Heart right ventricle (tissue), 16 donors: ENCODE measurements around the gene ATF7. TPM values are rescaled to one million over a fixed set of nuclear protein-coding genes. Genes with fewer than 3 reads are reported as not detected.
A peak's percentile ranks its signal among the peaks of the same experiment; 100 is the strongest.

ENCODE experiments used
- ATAC-seq, 8 donors: fragments of 200-7000 bp; cut with Tn5 transposase; one replicate each; pipeline ENCODE4 v1.9.1; 2020; ENCODE audit warnings: mild to moderate bottlenecking in 8 of 8, moderate library complexity in 8 of 8, moderate number of reproducible peaks in 1 of 8
- DNase-seq, 2 donors: peaks; one replicate each; pipeline ENCODE4 v3.0.0-alpha.2; 2020
- H3K27ac ChIP-seq, 10 donors: fragments of 200-600 bp; sonication (generic) in 2 of 10; one replicate each; pipeline versions ENCODE4 v1.5.0 to v1.8.0; 2020 to 2022; ENCODE audit warnings: mild to moderate bottlenecking in 3 of 10
- H3K27me3 ChIP-seq, 7 donors: fragments of 200-600 bp; one replicate each; pipeline ENCODE4 v1.8.0; 2021 to 2022; ENCODE audit warnings: mild to moderate bottlenecking in 2 of 7
- H3K36me3 ChIP-seq, 9 donors: fragments of 200-600 bp; sonication (generic) in 1 of 9; one replicate each; pipeline versions ENCODE4 v1.5.0 to v1.8.0; 2020 to 2022; ENCODE audit warnings: mild to moderate bottlenecking in 2 of 9
- H3K4me1 ChIP-seq, 9 donors: fragments of 200-600 bp; sonication (generic) in 1 of 9; one replicate each; pipeline versions ENCODE4 v1.5.0 to v1.8.0; 2020 to 2022; ENCODE audit warnings: mild to moderate bottlenecking in 4 of 9
- H3K4me3 ChIP-seq, 10 donors: fragments of 200-600 bp; sonication (generic) in 2 of 10; one replicate each; pipeline versions ENCODE4 v1.5.0 to v1.8.0; 2020 to 2022; ENCODE audit warnings: mild to moderate bottlenecking in 7 of 10, moderate library complexity in 2 of 10
- H3K9me3 ChIP-seq, 11 donors: fragments of 200-600 bp in 10 of 11; sonication (generic) in 2 of 11; one replicate each; pipeline versions ENCODE4 v1.5.0 to v1.8.0; 2013 to 2022; ENCODE audit warnings: mild to moderate bottlenecking in 2 of 11, control low read depth in 1 of 11, moderate library complexity in 1 of 11
- CTCF ChIP-seq, 9 donors: fragments of 200-600 bp; sonication (generic) in 2 of 9; IDR thresholded peaks; one replicate each; pipeline versions ENCODE4 v1.5.0 to v1.8.0; 2021 to 2022; ENCODE audit warnings: antibody characterized with exemption in 9 of 9, mild to moderate bottlenecking in 5 of 9, moderate library complexity in 1 of 9
- WGBS, 2 donors: extraction: QIAGEN DNeasy Blood & Tissue Kit; methylation state at CpG; one replicate each; pipeline ENCODE4 v1.1.7; 2013; ENCODE audit warnings: inconsistent platforms in 1 of 2; 5-methylcytosine and 5-hydroxymethylcytosine counted together
- intact Hi-C, 10 donors: fragments of 100-400 bp; cut with DNase I; formaldehyde crosslinking; loops; one replicate each; pipeline versions ENCODE4 v1.11.1 to v1.14.2; 2022
- polyA plus RNA-seq, 2 donors: library from polyadenylated mRNA; stranded (reverse); fragments of 200-250 nt; gene quantifications; one replicate each; pipeline ENCODE4 v1.2.3, GENCODE V29; 2013
- total RNA-seq, 10 donors: library from RNA; stranded (reverse); fragmentation: NEBNext Ultra II Directional in 3 of 10; extraction: Animal tissue kit (Norgen Biotek cat#: 25700) in 3 of 10; gene quantifications; one replicate each; pipeline versions ENCODE4 v1.2.1 to v1.2.4, GENCODE V29; 2021 to 2023
- donor health status: Arrhythmogenic right ventricular cardiomyopathy.
- donor health status: ischemic (EF 13 %, LVEDD 7.1; RV severe dilation, severe dysfunction).
- donor health status: healthy with polysubstance abuse.
- donor health status: DM: no; HTN: yes; CAD: no.
- donor health status: DM: no; HTN: no; CAD: no.
- donor health status: ischemic (EF 25% LVEDD 6.9; RV normal size, moderate dysfunction).
- donor health status: ischemic (EF 25% LVEDD 5.7; RV mildly dilated, moderate dysfunction).
- donor health status: healthy.
- donor health status: DM: yes; HTN: yes; CAD: no.
- donor health status: Ischemic cardiomyopathy.
- donor health status: ischemic (EF 35%, LVEDD 5.7; RV mildly dilated, moderate dysfunction).
- donor health status: nonischemic (EF 11% LVEDD 7.7; RV severe dilation, severe dysfunction).
- donor health status: DM: yes; HTN: yes; CAD: no.
- donor health status: PGD.
- donor health status: ischemic (EF 29% LVEDD 5.4; RV normal size, mild dysfunction).
- donor health status: nonischemic (EF 23%, LVEDD 6.1; RV moderate dilation, normal function).

Gene ATF7
- total and polyA plus RNA-seq, 12 donors = 12.6 to 47.8 (median 33.7) TPM

- H3K36me3 ChIP-seq = peaks cover 0 to 90% (median 33%) of the 10 kb centered on the region in 9 donors
- H3K27me3 ChIP-seq = no peaks in the 10 kb centered on the region
- peak; percentile 86 to 96 (median 93) for TF ChIP-seq CTCF (IDR thresholded peaks at IDR 0.05)
- WGBS, 2 donors = 28 to 29% methylated on average over 7 of the region's 7 CpGs
- DNase-seq = peak; percentile 86 to 88
- intact Hi-C loops = loop anchor here (1.0 to 10.0 kb wide), 10 partner anchors 54 to 186 kb away; partner anchors contain the start of genes AAAS (in 2 of the 10), AMHR2 (in 2 of the 10), PCBP2 (in 2 of the 10) and PRR13 (in 1 of the 10)
- no peaks in the 10 kb centered on the region for H3K9me3 ChIP-seq
- ATAC-seq = peak; percentile 77 to 91 (median 89)
- H3K27ac ChIP-seq = peak overlapping the region in 9 of 10 donors; percentile 17 to 74 (median 44)
- no peak overlapping the region for H3K4me3 ChIP-seq
- peaks cover 0 to 14% (median 10%) of the 10 kb centered on the region in 9 donors for H3K4me1 ChIP-seq
Measured at GRCh38 chr12:53508534-53509170, 117.5 kb downstream of the ATF7 start.

- Histone ChIP-seq H3K27ac (no peak overlapping the region), H3K36me3 (peaks cover 0 to 84% (median 23%) of the 10 kb centered on the region in 9 donors), H3K4me3 (no peak overlapping the region), H3K9me3 (no peaks in the 10 kb centered on the region), H3K4me1 (peaks cover 5 to 25% (median 17%) of the 10 kb centered on the region in 9 donors), H3K27me3 (no peaks in the 10 kb centered on the region)
- 87 to 93% methylated on average over 4 of the region's 4 CpGs for WGBS, 2 donors
- TF ChIP-seq CTCF (IDR thresholded peaks at IDR 0.05) = no peak
- ATAC-seq (no peak), DNase-seq (no peak)
- intact Hi-C loops = loop anchor here in 7 of 10 donors (5.0 to 10.0 kb wide), 8 partner anchors 53 to 185 kb away; partner anchors contain the start of genes AAAS (in 2 of the 7), AMHR2 (in 2 of the 7), PCBP2 (in 2 of the 7) and PRR13 (in 1 of the 7)
Measured at GRCh38 chr12:53507603-53507885, 118.6 kb downstream of the ATF7 start.

GRCh38 chr12:53506881-53507602, 119.1 kb downstream of the ATF7 start, which contains the start of gene NPFF:
Gene NPFF (minus strand): TSS chr12:53507484. CDS start chr12:53507474, 10 bp downstream.
- Histone ChIP-seq H3K4me1 (peaks cover 10 to 30% (median 22%) of the 10 kb centered on the region in 9 donors), H3K27ac (peak within 1 kb of the TSS in 3 of 10 donors; percentile 44 to 74 (median 59)), H3K9me3 (no peaks in the 10 kb centered on the region), H3K4me3 (no peak within 1 kb of the TSS), H3K36me3 (peaks cover 0 to 79% (median 18%) of the 10 kb centered on the region in 9 donors), H3K27me3 (no peaks in the 10 kb centered on the region)
- 88% methylated on average over 9 of the region's 9 CpGs for WGBS, 2 donors
- DNase-seq (no peak), ATAC-seq (no peak)
- TF ChIP-seq CTCF (IDR thresholded peaks at IDR 0.05) = no peak
- intact Hi-C loops = loop anchor here in 7 of 10 donors (5.0 to 10.0 kb wide), 8 partner anchors 52 to 185 kb away; partner anchors contain the start of genes AAAS (in 2 of the 7), AMHR2 (in 2 of the 7), PCBP2 (in 2 of the 7) and PRR13 (in 1 of the 7)

- DNase-seq (no peak), ATAC-seq (no peak)
- peaks cover 15 to 36% (median 28%) of the 10 kb centered on the region in 9 donors for H3K4me1 ChIP-seq
- H3K27me3 ChIP-seq = no peaks in the 10 kb centered on the region
- H3K9me3 ChIP-seq = no peaks in the 10 kb centered on the region
- no peak overlapping the region for H3K4me3 ChIP-seq
- intact Hi-C loops = loop anchor here in 7 of 10 donors (5.0 to 10.0 kb wide), 8 partner anchors 52 to 184 kb away; partner anchors contain the start of genes AAAS (in 2 of the 7), AMHR2 (in 2 of the 7), PCBP2 (in 2 of the 7) and PRR13 (in 1 of the 7)
- peaks cover 0 to 73% (median 15%) of the 10 kb centered on the region in 9 donors for H3K36me3 ChIP-seq
- no peak for TF ChIP-seq CTCF (IDR thresholded peaks at IDR 0.05)
- 28 to 32% methylated on average over 2 of the region's 2 CpGs for WGBS, 2 donors
- no peak overlapping the region for H3K27ac ChIP-seq
Measured at GRCh38 chr12:53506450-53506785, 119.8 kb downstream of the ATF7 start.
